ENCODE data around the gene ZBTB24. TPM values are rescaled to one million over a fixed set of nuclear protein-coding genes. Genes with fewer than 3 reads are reported as not detected.

Gene ZBTB24
- total and polyA plus RNA-seq, 4 donors: 2.0 to 8.3 (median 5.0) TPM

- Histone ChIP-seq H3K27me3 (ENCODE audit: control insufficient read depth in 1 of 2, insufficient read depth in 2 of 2, low read length in 1 of 2) (no peaks in the 10 kb centered on the region), H3K27ac (ENCODE audit: low read depth in 1 of 2, low read length in 2 of 2) (no peak overlapping the region), H3K9me3 (ENCODE audit: control insufficient read depth, low read length) (peaks cover under 1% of the 10 kb centered on the region), H3K36me3 (ENCODE audit: control insufficient read depth in 1 of 2, insufficient read depth in 2 of 2, low read length in 1 of 2) (no peaks in the 10 kb centered on the region), H3K4me3 (ENCODE audit: low read length in 2 of 2) (no peak overlapping the region), H3K4me1 (ENCODE audit: control insufficient read depth in 1 of 2, insufficient read depth in 2 of 2, low read length in 2 of 2) (peaks cover 0 to 2% of the 10 kb centered on the region in 2 donors)
- ATAC-seq (ENCODE audit: low FRiP score): no peak
- 73 to 80% methylated on average over 4 of the region's 4 CpGs for WGBS, 2 donors
- intact Hi-C loops (cut with DNase I): no loop called here
- DNase-seq: no peak
Observed at GRCh38 chr6:109507490-109508072, 24.6 kb upstream of the ZBTB24 start.

- H3K4me3 ChIP-seq (ENCODE audit: low read length in 2 of 2): no peak overlapping the region
- intact Hi-C loops (cut with DNase I): no loop called here
- H3K36me3 ChIP-seq (ENCODE audit: control insufficient read depth in 1 of 2, insufficient read depth in 2 of 2, low read length in 1 of 2): no peaks in the 10 kb centered on the region
- DNase-seq (no peak), ATAC-seq (ENCODE audit: low FRiP score) (no peak)
- H3K27ac ChIP-seq (ENCODE audit: low read depth in 1 of 2, low read length in 2 of 2): no peak overlapping the region
- peaks cover 1% of the 10 kb centered on the region for H3K9me3 ChIP-seq (ENCODE audit: control insufficient read depth, low read length)
- 94 to 95% methylated on average over 2 of the region's 2 CpGs for WGBS, 2 donors
- H3K27me3 ChIP-seq (ENCODE audit: control insufficient read depth in 1 of 2, insufficient read depth in 2 of 2, low read length in 1 of 2): no peaks in the 10 kb centered on the region
- peaks cover 0 to under 1% of the 10 kb centered on the region in 2 donors for H3K4me1 ChIP-seq (ENCODE audit: control insufficient read depth in 1 of 2, insufficient read depth in 2 of 2, low read length in 2 of 2)
Observed at GRCh38 chr6:109506841-109507240, 23.8 kb upstream of the ZBTB24 start.

GRCh38 chr6:109506314-109506713 lies 23.3 kb upstream of the ZBTB24 start:
- Histone ChIP-seq H3K4me1 (ENCODE audit: control insufficient read depth in 1 of 2, insufficient read depth in 2 of 2, low read length in 2 of 2) (no peaks in the 10 kb centered on the region), H3K27ac (ENCODE audit: low read depth in 1 of 2, low read length in 2 of 2) (no peak overlapping the region), H3K4me3 (ENCODE audit: low read length in 2 of 2) (no peak overlapping the region), H3K27me3 (ENCODE audit: control insufficient read depth in 1 of 2, insufficient read depth in 2 of 2, low read length in 1 of 2) (no peaks in the 10 kb centered on the region), H3K36me3 (ENCODE audit: control insufficient read depth in 1 of 2, insufficient read depth in 2 of 2, low read length in 1 of 2) (no peaks in the 10 kb centered on the region), H3K9me3 (ENCODE audit: control insufficient read depth, low read length) (peaks cover 1% of the 10 kb centered on the region)
- ATAC-seq (ENCODE audit: low FRiP score) (no peak), DNase-seq (no peak)
- 93 to 96% methylated on average over 2 of the region's 2 CpGs for WGBS, 2 donors
- intact Hi-C loops (cut with DNase I): no loop called here

GRCh38 chr6:109503327-109504224 lies 20.6 kb upstream of the ZBTB24 start:
- Histone ChIP-seq H3K9me3 (ENCODE audit: control insufficient read depth, low read length) (peaks cover 1% of the 10 kb centered on the region), H3K36me3 (ENCODE audit: control insufficient read depth in 1 of 2, insufficient read depth in 2 of 2, low read length in 1 of 2) (no peaks in the 10 kb centered on the region), H3K27ac (ENCODE audit: low read depth in 1 of 2, low read length in 2 of 2) (no peak overlapping the region), H3K27me3 (ENCODE audit: control insufficient read depth in 1 of 2, insufficient read depth in 2 of 2, low read length in 1 of 2) (no peaks in the 10 kb centered on the region), H3K4me1 (ENCODE audit: control insufficient read depth in 1 of 2, insufficient read depth in 2 of 2, low read length in 2 of 2) (no peaks in the 10 kb centered on the region), H3K4me3 (ENCODE audit: low read length in 2 of 2) (no peak overlapping the region)
- ATAC-seq (ENCODE audit: low FRiP score): no peak
- intact Hi-C loops (cut with DNase I): no loop called here
- 82 to 87% methylated on average over 10 of the region's 10 CpGs for WGBS, 2 donors
- DNase-seq: no peak

- 85 to 90% methylated on average over 2 of the region's 2 CpGs for WGBS, 2 donors
- Histone ChIP-seq H3K4me1 (ENCODE audit: control insufficient read depth in 1 of 2, insufficient read depth in 2 of 2, low read length in 2 of 2) (no peaks in the 10 kb centered on the region), H3K36me3 (ENCODE audit: control insufficient read depth in 1 of 2, insufficient read depth in 2 of 2, low read length in 1 of 2) (no peaks in the 10 kb centered on the region), H3K9me3 (ENCODE audit: control insufficient read depth, low read length) (peaks cover 1% of the 10 kb centered on the region), H3K27ac (ENCODE audit: low read depth in 1 of 2, low read length in 2 of 2) (no peak overlapping the region), H3K27me3 (ENCODE audit: control insufficient read depth in 1 of 2, insufficient read depth in 2 of 2, low read length in 1 of 2) (no peaks in the 10 kb centered on the region), H3K4me3 (ENCODE audit: low read length in 2 of 2) (no peak overlapping the region)
- DNase-seq: no peak
- intact Hi-C loops (cut with DNase I): no loop called here
- ATAC-seq (ENCODE audit: low FRiP score): no peak
Observed at GRCh38 chr6:109498936-109499335, 15.9 kb upstream of the ZBTB24 start.

GRCh38 chr6:109498052-109498451 lies 15.0 kb upstream of the ZBTB24 start:
- H3K27me3 ChIP-seq (ENCODE audit: control insufficient read depth in 1 of 2, insufficient read depth in 2 of 2, low read length in 1 of 2): no peaks in the 10 kb centered on the region
- 83 to 87% methylated on average over 4 of the region's 4 CpGs for WGBS, 2 donors
- H3K9me3 ChIP-seq (ENCODE audit: control insufficient read depth, low read length): peaks cover 1% of the 10 kb centered on the region
- DNase-seq (no peak), ATAC-seq (ENCODE audit: low FRiP score) (no peak)
- no peaks in the 10 kb centered on the region for H3K36me3 ChIP-seq (ENCODE audit: control insufficient read depth in 1 of 2, insufficient read depth in 2 of 2, low read length in 1 of 2)
- intact Hi-C loops (cut with DNase I): no loop called here
- no peak overlapping the region for H3K27ac ChIP-seq (ENCODE audit: low read depth in 1 of 2, low read length in 2 of 2)
- H3K4me3 ChIP-seq (ENCODE audit: low read length in 2 of 2): no peak overlapping the region
- H3K4me1 ChIP-seq (ENCODE audit: control insufficient read depth in 1 of 2, insufficient read depth in 2 of 2, low read length in 2 of 2): no peaks in the 10 kb centered on the region

GRCh38 chr6:109496036-109496772 lies 13.2 kb upstream of the ZBTB24 start:
- 64 to 78% methylated on average over 9 of the region's 9 CpGs for WGBS, 2 donors
- ATAC-seq (ENCODE audit: low FRiP score): no peak
- intact Hi-C loops (cut with DNase I): no loop called here

GRCh38 chr6:109493865-109494264 lies 10.8 kb upstream of the ZBTB24 start:
- 95% methylated on average over 1 of the region's 1 CpG for WGBS, 2 donors
- H3K27ac ChIP-seq (ENCODE audit: low read depth in 1 of 2, low read length in 2 of 2): no peak overlapping the region
- intact Hi-C loops (cut with DNase I): no loop called here
- no peaks in the 10 kb centered on the region for H3K9me3 ChIP-seq (ENCODE audit: control insufficient read depth, low read length)
- no peaks in the 10 kb centered on the region for H3K27me3 ChIP-seq (ENCODE audit: control insufficient read depth in 1 of 2, insufficient read depth in 2 of 2, low read length in 1 of 2)
- ATAC-seq (ENCODE audit: low FRiP score) (no peak), DNase-seq (no peak)
- no peaks in the 10 kb centered on the region for H3K36me3 ChIP-seq (ENCODE audit: control insufficient read depth in 1 of 2, insufficient read depth in 2 of 2, low read length in 1 of 2)
- no peak overlapping the region for H3K4me3 ChIP-seq (ENCODE audit: low read length in 2 of 2)
- H3K4me1 ChIP-seq (ENCODE audit: control insufficient read depth in 1 of 2, insufficient read depth in 2 of 2, low read length in 2 of 2): no peaks in the 10 kb centered on the region

More at GRCh38 chr6:109496036-109496772, 13.2 kb upstream of the ZBTB24 start:
- DNase-seq: no peak
- Histone ChIP-seq H3K27ac (ENCODE audit: low read depth in 1 of 2, low read length in 2 of 2) (no peak overlapping the region), H3K9me3 (ENCODE audit: control insufficient read depth, low read length) (no peaks in the 10 kb centered on the region), H3K27me3 (ENCODE audit: control insufficient read depth in 1 of 2, insufficient read depth in 2 of 2, low read length in 1 of 2) (no peaks in the 10 kb centered on the region), H3K4me3 (ENCODE audit: low read length in 2 of 2) (no peak overlapping the region), H3K36me3 (ENCODE audit: control insufficient read depth in 1 of 2, insufficient read depth in 2 of 2, low read length in 1 of 2) (no peaks in the 10 kb centered on the region), H3K4me1 (ENCODE audit: control insufficient read depth in 1 of 2, insufficient read depth in 2 of 2, low read length in 2 of 2) (no peaks in the 10 kb centered on the region)
